Hepatocyte (in vitro differentiated cells): Measurements from ENCODE around the gene KRR1.

Experiments used
- EZH2 ChIP-seq: fragments of 200-600 bp; sonication (generic); IDR thresholded peaks from 2 replicates; pipeline ENCODE4 v1.6.1; 2016; ENCODE audit warnings: antibody characterized with exemption, mild to moderate bottlenecking, borderline replicate concordance
- EZH2phosphoT487 ChIP-seq: fragments of 200-600 bp; sonication (generic); IDR thresholded peaks from one replicate; pipeline ENCODE4 v1.6.1; 2018; ENCODE audit warnings: antibody characterized with exemption, mild to moderate bottlenecking, low read depth, moderate library complexity; ENCODE audit not compliant: unreplicated experiment, severe bottlenecking
- TF ChIP-seq, protein P1 (sequence below): fragments of 200-600 bp; sonication (generic); IDR thresholded peaks from 2 replicates; pipeline ENCODE4 v1.5.1; 2016; ENCODE audit warnings: antibody characterized with exemption, mild to moderate bottlenecking; ENCODE audit not compliant: poor library complexity

DNA sequence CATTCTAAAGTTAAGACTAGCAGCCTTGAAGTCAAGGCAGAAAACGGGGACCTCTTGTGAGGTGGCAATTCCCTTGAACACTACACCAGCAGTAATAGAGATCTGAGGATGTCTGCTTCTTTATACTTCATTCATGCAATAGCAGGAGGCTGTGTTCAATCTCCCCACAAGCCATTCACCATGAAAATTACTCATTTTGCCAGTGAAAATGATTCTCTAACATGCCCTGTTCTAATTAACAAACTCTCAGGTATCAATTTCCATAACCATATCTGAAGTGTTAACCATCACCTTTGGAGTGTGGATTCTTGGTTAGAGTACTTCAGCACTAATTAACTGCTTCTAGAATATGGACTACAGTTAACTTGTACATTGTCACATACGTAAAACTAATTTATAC is 34.3 kb downstream of the KRR1 start:
- TF ChIP-seq EZH2phosphoT487 (no peak), EZH2 (no peak)
- TF ChIP-seq, protein P1, sequence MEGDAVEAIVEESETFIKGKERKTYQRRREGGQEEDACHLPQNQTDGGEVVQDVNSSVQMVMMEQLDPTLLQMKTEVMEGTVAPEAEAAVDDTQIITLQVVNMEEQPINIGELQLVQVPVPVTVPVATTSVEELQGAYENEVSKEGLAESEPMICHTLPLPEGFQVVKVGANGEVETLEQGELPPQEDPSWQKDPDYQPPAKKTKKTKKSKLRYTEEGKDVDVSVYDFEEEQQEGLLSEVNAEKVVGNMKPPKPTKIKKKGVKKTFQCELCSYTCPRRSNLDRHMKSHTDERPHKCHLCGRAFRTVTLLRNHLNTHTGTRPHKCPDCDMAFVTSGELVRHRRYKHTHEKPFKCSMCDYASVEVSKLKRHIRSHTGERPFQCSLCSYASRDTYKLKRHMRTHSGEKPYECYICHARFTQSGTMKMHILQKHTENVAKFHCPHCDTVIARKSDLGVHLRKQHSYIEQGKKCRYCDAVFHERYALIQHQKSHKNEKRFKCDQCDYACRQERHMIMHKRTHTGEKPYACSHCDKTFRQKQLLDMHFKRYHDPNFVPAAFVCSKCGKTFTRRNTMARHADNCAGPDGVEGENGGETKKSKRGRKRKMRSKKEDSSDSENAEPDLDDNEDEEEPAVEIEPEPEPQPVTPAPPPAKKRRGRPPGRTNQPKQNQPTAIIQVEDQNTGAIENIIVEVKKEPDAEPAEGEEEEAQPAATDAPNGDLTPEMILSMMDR, result no peak
